ENCODE results near the gene KLK7.

The KLK7 gene

GRCh38 chr19:51018745-51019543 lies 35.2 kb upstream of the KLK7 start:
- intact Hi-C loops (cut with DNase I; ENCODE audit: low total_unique reads): no loop called here
- TF ChIP-seq, protein P1, sequence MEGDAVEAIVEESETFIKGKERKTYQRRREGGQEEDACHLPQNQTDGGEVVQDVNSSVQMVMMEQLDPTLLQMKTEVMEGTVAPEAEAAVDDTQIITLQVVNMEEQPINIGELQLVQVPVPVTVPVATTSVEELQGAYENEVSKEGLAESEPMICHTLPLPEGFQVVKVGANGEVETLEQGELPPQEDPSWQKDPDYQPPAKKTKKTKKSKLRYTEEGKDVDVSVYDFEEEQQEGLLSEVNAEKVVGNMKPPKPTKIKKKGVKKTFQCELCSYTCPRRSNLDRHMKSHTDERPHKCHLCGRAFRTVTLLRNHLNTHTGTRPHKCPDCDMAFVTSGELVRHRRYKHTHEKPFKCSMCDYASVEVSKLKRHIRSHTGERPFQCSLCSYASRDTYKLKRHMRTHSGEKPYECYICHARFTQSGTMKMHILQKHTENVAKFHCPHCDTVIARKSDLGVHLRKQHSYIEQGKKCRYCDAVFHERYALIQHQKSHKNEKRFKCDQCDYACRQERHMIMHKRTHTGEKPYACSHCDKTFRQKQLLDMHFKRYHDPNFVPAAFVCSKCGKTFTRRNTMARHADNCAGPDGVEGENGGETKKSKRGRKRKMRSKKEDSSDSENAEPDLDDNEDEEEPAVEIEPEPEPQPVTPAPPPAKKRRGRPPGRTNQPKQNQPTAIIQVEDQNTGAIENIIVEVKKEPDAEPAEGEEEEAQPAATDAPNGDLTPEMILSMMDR (IDR thresholded peaks at IDR 0.05): no peak
- peaks cover 0 to 20% (median 9%) of the 10 kb centered on the region in 4 donors for H3K4me1 ChIP-seq
- H3K36me3 ChIP-seq: no peaks in the 10 kb centered on the region
- no peak for DNase-seq
- no peak overlapping the region for H3K27ac ChIP-seq
- H3K4me3 ChIP-seq: peak overlapping the region in 1 of 2 donors; percentile 6
- H3K27me3 ChIP-seq: peaks cover 0 to 73% of the 10 kb centered on the region in 2 donors
- no peaks in the 10 kb centered on the region for H3K9me3 ChIP-seq

DNA sequence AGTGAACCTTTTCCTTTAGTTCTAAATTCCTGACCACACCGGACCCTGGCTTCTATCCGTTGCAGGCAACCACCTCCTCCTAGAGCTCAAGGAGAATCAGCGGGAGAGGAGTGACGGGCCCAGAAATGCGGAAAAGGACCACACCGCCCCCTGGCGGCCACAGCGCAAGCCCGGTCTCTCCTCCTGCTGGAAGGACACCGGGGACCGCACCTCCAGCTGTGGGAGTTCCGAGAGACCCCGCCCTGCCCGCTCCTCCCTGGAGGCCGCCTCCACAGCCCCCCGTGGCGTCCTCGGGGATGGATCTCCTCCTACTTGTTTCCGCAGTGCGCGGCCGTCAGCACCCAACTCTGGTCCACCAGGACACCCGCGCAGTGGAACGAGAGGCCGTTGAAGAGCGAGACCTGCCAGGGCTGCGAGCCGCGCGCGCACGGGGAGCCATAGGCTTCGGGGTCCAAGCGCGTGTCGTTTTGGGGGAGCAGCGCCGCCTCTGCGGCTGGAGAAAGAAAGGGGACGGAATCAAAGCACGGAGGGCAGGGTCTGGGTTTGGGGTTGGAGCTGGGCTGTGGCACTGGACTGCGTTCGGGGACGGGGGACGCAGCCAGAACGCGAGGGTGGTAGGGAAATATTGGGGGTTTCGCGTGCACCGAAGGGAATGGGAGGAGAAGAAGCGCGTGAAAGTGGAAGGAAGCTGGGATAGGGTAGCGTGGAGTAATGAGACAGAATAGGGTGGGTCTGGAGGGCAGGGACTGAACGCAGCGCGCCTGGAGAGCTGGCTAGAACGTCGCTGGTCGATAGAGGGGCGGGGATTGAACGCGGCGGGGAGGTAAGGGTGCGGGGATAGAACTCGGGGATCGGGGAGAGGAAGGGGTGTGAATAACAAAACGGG lies 33.3 kb upstream of the KLK7 start:
- H3K4me3 ChIP-seq: no peak overlapping the region
- peaks cover 0 to 20% (median 9%) of the 10 kb centered on the region in 4 donors for H3K4me1 ChIP-seq
- no peak for DNase-seq
- H3K9me3 ChIP-seq: no peaks in the 10 kb centered on the region
- intact Hi-C loops (cut with DNase I; ENCODE audit: low total_unique reads): no loop called here
- no peaks in the 10 kb centered on the region for H3K36me3 ChIP-seq
- TF ChIP-seq, protein P1 (IDR thresholded peaks at IDR 0.05): peak in 1 of 2 experiments; percentile 18
- H3K27ac ChIP-seq: no peak overlapping the region
- peaks cover 0 to 62% of the 10 kb centered on the region in 2 donors for H3K27me3 ChIP-seq

DNA sequence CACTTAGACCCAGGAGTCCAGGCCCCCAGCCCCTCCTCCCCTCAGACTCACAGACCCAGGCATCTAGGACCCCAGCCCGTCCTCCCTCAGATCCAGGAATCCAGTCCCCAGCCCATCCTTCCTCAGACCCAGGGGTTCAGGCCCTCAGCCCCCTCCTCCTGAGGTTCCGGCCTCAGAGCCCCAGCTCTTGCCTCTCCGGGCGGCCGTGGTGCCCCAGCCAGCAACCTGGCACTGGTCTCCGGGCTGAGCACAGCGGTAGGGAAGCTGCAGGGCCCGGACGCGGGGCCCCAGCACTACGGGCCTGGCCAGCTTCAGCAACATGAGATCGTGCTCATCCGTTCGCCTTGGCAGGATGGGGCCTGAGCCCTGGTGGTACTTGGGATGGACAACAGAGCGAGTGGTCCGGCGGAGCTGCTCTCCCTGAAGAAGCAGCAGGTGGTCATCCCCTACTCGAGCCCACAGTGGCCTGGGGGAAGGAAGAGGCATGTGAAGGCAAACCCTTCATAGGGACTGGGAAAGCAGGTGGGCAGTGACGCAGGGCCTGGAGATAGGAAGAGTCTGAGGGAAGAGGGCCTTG lies 32.1 kb upstream of the KLK7 start:
- no peaks in the 10 kb centered on the region for H3K36me3 ChIP-seq

GRCh38 chr19:51014242-51014641 lies 30.5 kb upstream of the KLK7 start:
- Histone ChIP-seq H3K36me3 (no peaks in the 10 kb centered on the region), H3K4me3 (no peak overlapping the region), H3K4me1 (peaks cover 0 to 15% (median 7%) of the 10 kb centered on the region in 4 donors), H3K27ac (no peak overlapping the region), H3K27me3 (peaks cover 0 to 60% of the 10 kb centered on the region in 2 donors), H3K9me3 (no peaks in the 10 kb centered on the region)
- intact Hi-C loops (cut with DNase I; ENCODE audit: low total_unique reads): no loop called here
- TF ChIP-seq, protein P1 (IDR thresholded peaks at IDR 0.05): no peak
- DNase-seq: no peak

More for the DNA sequence above, 32.1 kb upstream of the KLK7 start:
- TF ChIP-seq, protein P1 (IDR thresholded peaks at IDR 0.05): no peak
- Histone ChIP-seq H3K4me3 (no peak overlapping the region), H3K9me3 (no peaks in the 10 kb centered on the region), H3K4me1 (peaks cover 0 to 20% (median 9%) of the 10 kb centered on the region in 4 donors), H3K27me3 (peaks cover 0 to 67% of the 10 kb centered on the region in 2 donors), H3K27ac (no peak overlapping the region)
- no peak for DNase-seq
- intact Hi-C loops (cut with DNase I; ENCODE audit: low total_unique reads): no loop called here

GRCh38 chr19:51012661-51013190 lies 29.0 kb upstream of the KLK7 start:
- H3K9me3 ChIP-seq: no peaks in the 10 kb centered on the region
- H3K36me3 ChIP-seq: no peaks in the 10 kb centered on the region
- H3K4me3 ChIP-seq: no peak overlapping the region
- TF ChIP-seq, protein P1 (IDR thresholded peaks at IDR 0.05): no peak
- H3K27me3 ChIP-seq: peaks cover 0 to 51% of the 10 kb centered on the region in 2 donors
- no peak for DNase-seq
- peaks cover 0 to 8% (median 4%) of the 10 kb centered on the region in 4 donors for H3K4me1 ChIP-seq
- H3K27ac ChIP-seq: no peak overlapping the region
- intact Hi-C loops (cut with DNase I; ENCODE audit: low total_unique reads): no loop called here
